ENCODE data around the gene TJP3.
"Not testable (repeated sequence)": the region's sequence is repeated elsewhere in the genome, so short reads cannot be mapped to it uniquely, and the experiment has no call there.

TJP3 gene

GRCh38 chr19:3708207-3708931 lies at the start of gene TJP3:
Gene TJP3, plus strand, starts transcription at chr19:3708384. Its CDS starts 20,049 bp downstream, at chr19:3728433.
- H3K4me3 ChIP-seq (ENCODE audit: low read length) = peak within 1 kb of the TSS; percentile 69
- no peaks in the 10 kb centered on the region for H3K36me3 ChIP-seq (ENCODE audit: control insufficient read depth, insufficient read depth, low read length)
- H3K27me3 ChIP-seq (ENCODE audit: control insufficient read depth, insufficient read depth, low read length) = no peaks in the 10 kb centered on the region
- H3K4me1 ChIP-seq (ENCODE audit: control insufficient read depth, insufficient read depth, low read length) = peaks cover 3% of the 10 kb centered on the region
- H3K9ac ChIP-seq (ENCODE audit: low read length) = peak within 1 kb of the TSS; percentile 22
- no peak within 1 kb of the TSS for H3K27ac ChIP-seq (ENCODE audit: low read depth, low read length)

- Histone ChIP-seq H3K4me3 (ENCODE audit: low read length) (no peak overlapping the region), H3K27ac (ENCODE audit: low read depth, low read length) (no peak overlapping the region), H3K27me3 (ENCODE audit: control insufficient read depth, insufficient read depth, low read length) (no peaks in the 10 kb centered on the region), H3K36me3 (ENCODE audit: control insufficient read depth, insufficient read depth, low read length) (peaks cover 52% of the 10 kb centered on the region), H3K9ac (ENCODE audit: low read length) (no peak overlapping the region), H3K4me1 (ENCODE audit: control insufficient read depth, insufficient read depth, low read length) (no peaks in the 10 kb centered on the region)
Measured at GRCh38 chr19:3658870-3659745, 49.1 kb upstream of the TJP3 start.

GRCh38 chr19:3659746-3660112 lies 48.5 kb upstream of the TJP3 start:
- H3K4me3 ChIP-seq (ENCODE audit: low read length) = no peak overlapping the region
- H3K27ac ChIP-seq (ENCODE audit: low read depth, low read length) = no peak overlapping the region
- no peaks in the 10 kb centered on the region for H3K27me3 ChIP-seq (ENCODE audit: control insufficient read depth, insufficient read depth, low read length)
- no peaks in the 10 kb centered on the region for H3K4me1 ChIP-seq (ENCODE audit: control insufficient read depth, insufficient read depth, low read length)
- H3K9ac ChIP-seq (ENCODE audit: low read length) = no peak overlapping the region
- H3K36me3 ChIP-seq (ENCODE audit: control insufficient read depth, insufficient read depth, low read length) = peaks cover 53% of the 10 kb centered on the region

GRCh38 chr19:3660493-3661219 lies 47.5 kb upstream of the TJP3 start:
- H3K4me1 ChIP-seq (ENCODE audit: control insufficient read depth, insufficient read depth, low read length) = no peaks in the 10 kb centered on the region
- H3K36me3 ChIP-seq (ENCODE audit: control insufficient read depth, insufficient read depth, low read length) = peaks cover 53% of the 10 kb centered on the region
- H3K27ac ChIP-seq (ENCODE audit: low read depth, low read length) = no peak overlapping the region
- no peak overlapping the region for H3K9ac ChIP-seq (ENCODE audit: low read length)
- H3K4me3 ChIP-seq (ENCODE audit: low read length) = no peak overlapping the region
- no peaks in the 10 kb centered on the region for H3K27me3 ChIP-seq (ENCODE audit: control insufficient read depth, insufficient read depth, low read length)

GRCh38 chr19:3661284-3662238 lies 46.6 kb upstream of the TJP3 start:
- no peaks in the 10 kb centered on the region for H3K4me1 ChIP-seq (ENCODE audit: control insufficient read depth, insufficient read depth, low read length)
- no peak overlapping the region for H3K9ac ChIP-seq (ENCODE audit: low read length)
- H3K36me3 ChIP-seq (ENCODE audit: control insufficient read depth, insufficient read depth, low read length) = peaks cover 53% of the 10 kb centered on the region
- no peaks in the 10 kb centered on the region for H3K27me3 ChIP-seq (ENCODE audit: control insufficient read depth, insufficient read depth, low read length)
- no peak overlapping the region for H3K4me3 ChIP-seq (ENCODE audit: low read length)
- H3K27ac ChIP-seq (ENCODE audit: low read depth, low read length) = no peak overlapping the region

GRCh38 chr19:3663838-3664237 lies 44.3 kb upstream of the TJP3 start:
- Histone ChIP-seq H3K27ac (ENCODE audit: low read depth, low read length) (no peak overlapping the region), H3K27me3 (ENCODE audit: control insufficient read depth, insufficient read depth, low read length) (no peaks in the 10 kb centered on the region), H3K4me3 (ENCODE audit: low read length) (no peak overlapping the region), H3K9ac (ENCODE audit: low read length) (no peak overlapping the region), H3K4me1 (ENCODE audit: control insufficient read depth, insufficient read depth, low read length) (peaks cover 12% of the 10 kb centered on the region), H3K36me3 (ENCODE audit: control insufficient read depth, insufficient read depth, low read length) (peaks cover 38% of the 10 kb centered on the region)

GRCh38 chr19:3664879-3665642 lies 43.1 kb upstream of the TJP3 start:
- Histone ChIP-seq H3K27ac (ENCODE audit: low read depth, low read length) (no peak overlapping the region), H3K9ac (ENCODE audit: low read length) (no peak overlapping the region), H3K4me1 (ENCODE audit: control insufficient read depth, insufficient read depth, low read length) (peaks cover 21% of the 10 kb centered on the region), H3K36me3 (ENCODE audit: control insufficient read depth, insufficient read depth, low read length) (peaks cover 27% of the 10 kb centered on the region), H3K27me3 (ENCODE audit: control insufficient read depth, insufficient read depth, low read length) (no peaks in the 10 kb centered on the region), H3K4me3 (ENCODE audit: low read length) (no peak overlapping the region)

- no peak overlapping the region for H3K4me3 ChIP-seq (ENCODE audit: low read length)
- H3K4me1 ChIP-seq (ENCODE audit: control insufficient read depth, insufficient read depth, low read length) = peaks cover 24% of the 10 kb centered on the region
- H3K27me3 ChIP-seq (ENCODE audit: control insufficient read depth, insufficient read depth, low read length) = no peaks in the 10 kb centered on the region
- peak overlapping the region; percentile 40 for H3K27ac ChIP-seq (ENCODE audit: low read depth, low read length)
- no peak overlapping the region for H3K9ac ChIP-seq (ENCODE audit: low read length)
- peaks cover 22% of the 10 kb centered on the region for H3K36me3 ChIP-seq (ENCODE audit: control insufficient read depth, insufficient read depth, low read length)
Measured at GRCh38 chr19:3665681-3666544, 42.3 kb upstream of the TJP3 start.

GRCh38 chr19:3666545-3666856 lies 41.7 kb upstream of the TJP3 start:
- H3K4me1 ChIP-seq (ENCODE audit: control insufficient read depth, insufficient read depth, low read length) = peaks cover 29% of the 10 kb centered on the region

GRCh38 chr19:3667037-3667638 lies 41.0 kb upstream of the TJP3 start:
- Histone ChIP-seq H3K4me3 (ENCODE audit: low read length) (no peak overlapping the region), H3K4me1 (ENCODE audit: control insufficient read depth, insufficient read depth, low read length) (peaks cover 35% of the 10 kb centered on the region), H3K36me3 (ENCODE audit: control insufficient read depth, insufficient read depth, low read length) (peaks cover 14% of the 10 kb centered on the region), H3K9ac (ENCODE audit: low read length) (no peak overlapping the region), H3K27ac (ENCODE audit: low read depth, low read length) (peak overlapping the region; percentile 100), H3K27me3 (ENCODE audit: control insufficient read depth, insufficient read depth, low read length) (no peaks in the 10 kb centered on the region)

More at GRCh38 chr19:3666545-3666856, 41.7 kb upstream of the TJP3 start:
- peaks cover 17% of the 10 kb centered on the region for H3K36me3 ChIP-seq (ENCODE audit: control insufficient read depth, insufficient read depth, low read length)
- H3K9ac ChIP-seq (ENCODE audit: low read length); H3K4me3 ChIP-seq (ENCODE audit: low read length); H3K27me3 ChIP-seq (ENCODE audit: control insufficient read depth, insufficient read depth, low read length); H3K27ac ChIP-seq (ENCODE audit: low read depth, low read length): not testable (repeated sequence)
